Measurements from ENCODE around the gene EEF1B2.
"Not testable (repeated sequence)": the region's sequence is repeated elsewhere in the genome, so short reads cannot be mapped to it uniquely, and the experiment has no call there.

EEF1B2 gene

DNA sequence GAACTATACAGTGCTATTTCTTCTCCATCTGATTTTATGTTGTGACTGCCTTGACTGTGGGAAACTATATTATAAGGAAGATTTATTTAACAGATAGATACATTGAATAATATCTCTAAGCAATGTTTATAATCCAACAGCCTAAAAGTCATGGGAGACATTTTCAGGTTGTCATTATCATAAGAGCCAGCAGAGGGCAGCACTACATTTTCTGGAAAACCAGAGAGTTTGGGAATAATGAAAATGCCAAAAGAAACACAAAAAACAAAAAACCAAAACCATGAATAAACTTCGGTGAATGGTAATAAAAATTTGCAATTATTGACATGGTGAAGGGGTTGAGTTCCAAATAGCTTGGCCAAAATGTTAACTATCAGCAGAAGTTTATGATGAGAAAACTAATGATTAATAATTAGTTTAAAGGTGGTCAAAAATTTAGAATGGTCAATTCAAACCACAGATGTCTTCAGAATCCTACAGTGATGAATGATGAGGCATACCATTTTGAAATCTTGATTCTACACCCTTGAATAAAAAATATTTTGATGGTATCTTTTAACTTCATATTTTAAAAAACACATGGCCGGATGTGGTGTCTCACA lies 4.7 kb downstream of the EEF1B2 start:
- DNase-seq: peak; percentile 12

DNA sequence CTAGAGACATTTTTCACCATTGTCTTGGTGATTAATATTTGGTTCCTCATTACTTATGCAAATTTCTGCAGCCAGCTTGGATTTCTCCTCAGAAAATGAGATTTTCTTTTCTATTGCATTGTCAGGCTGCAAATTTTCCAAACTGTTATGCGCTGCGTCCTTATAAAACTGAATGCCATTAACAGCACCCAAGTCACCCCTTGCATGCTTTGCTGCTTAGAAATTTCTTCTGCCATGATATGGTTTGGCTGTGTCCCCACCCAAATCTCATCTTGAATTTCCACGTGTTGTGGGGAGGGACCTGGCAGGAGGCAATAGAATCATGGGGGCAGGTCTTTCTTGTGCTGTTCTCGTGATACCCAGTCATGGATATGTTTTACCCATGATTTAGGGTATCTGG lies 8.5 kb downstream of the EEF1B2 start:
- not testable (repeated sequence) for DNase-seq

DNA sequence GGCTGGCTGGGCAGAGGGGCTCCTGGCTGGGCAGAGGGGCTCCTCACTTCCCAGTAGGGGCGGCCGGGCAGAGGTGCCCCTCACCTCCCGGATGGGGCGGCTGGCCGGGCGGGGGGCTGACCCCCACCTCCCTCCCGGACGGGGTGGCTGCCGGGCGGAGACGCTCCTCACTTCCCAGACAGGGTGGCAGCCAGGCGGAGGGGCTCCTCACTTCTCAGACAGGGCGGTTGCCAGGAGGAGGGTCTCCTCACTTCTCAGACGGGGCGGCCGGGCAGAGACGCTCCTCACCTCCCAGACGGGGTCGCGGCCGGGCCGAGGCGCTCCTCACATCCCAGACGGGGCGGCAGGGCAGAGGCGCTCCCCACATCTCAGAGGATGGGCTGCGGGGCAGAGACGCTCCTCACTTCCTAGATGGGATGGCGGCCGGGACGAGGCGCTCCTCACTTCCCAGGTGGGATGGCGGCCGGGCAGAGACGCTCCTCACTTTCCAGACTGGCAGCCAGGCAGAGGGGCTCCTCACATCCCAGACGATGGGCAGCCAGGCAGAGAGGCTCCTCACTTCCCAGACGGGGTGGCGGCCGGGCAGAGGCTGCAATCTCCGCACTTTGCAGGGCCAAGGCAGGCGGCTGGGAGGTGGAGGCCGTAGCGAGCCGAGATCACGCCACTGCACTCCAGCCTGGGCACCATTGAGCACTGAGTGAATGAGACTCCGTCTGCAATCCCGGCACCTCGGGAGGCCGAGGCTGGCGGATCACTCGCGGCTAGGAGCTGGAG lies 12.1 kb downstream of the EEF1B2 start:
- not testable (repeated sequence) for DNase-seq

DNA sequence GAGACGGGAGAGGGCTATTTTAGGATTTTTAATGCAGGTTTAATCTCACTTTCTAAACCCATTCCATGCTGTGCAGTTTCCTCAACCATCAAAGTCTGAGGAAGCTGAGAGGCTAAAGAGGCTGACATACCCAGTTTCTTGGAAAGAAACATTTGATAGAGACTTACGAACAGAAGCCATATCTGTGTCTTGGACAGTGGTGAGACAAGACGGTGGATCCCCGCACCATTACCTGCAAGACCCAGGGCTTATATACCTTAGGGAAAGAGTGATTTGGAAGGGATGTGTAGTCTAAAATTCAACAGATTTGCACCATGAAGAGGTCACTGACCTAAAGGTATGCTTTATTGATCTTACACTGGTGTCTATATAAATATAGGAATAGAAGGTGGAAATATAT lies 13.5 kb downstream of the EEF1B2 start:
- DNase-seq: no peak

DNA sequence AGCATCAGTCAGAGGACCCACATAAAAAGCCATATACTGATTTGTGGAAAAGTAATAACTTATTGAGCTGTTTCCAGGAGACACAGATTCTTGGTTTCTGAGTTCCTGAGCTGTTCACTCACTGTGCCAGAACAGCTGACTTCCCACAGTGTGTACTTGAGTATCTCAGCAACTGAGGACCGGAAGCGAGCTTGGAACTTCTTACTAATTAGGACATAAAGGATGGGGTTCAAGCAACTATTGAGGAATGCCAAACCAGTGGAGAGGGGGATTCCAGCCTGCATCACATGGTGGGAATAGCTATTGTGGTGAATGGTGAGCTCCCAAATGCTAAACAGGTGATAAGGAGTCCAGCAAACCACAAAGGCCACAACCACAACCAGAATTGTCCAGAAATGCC lies 16.4 kb downstream of the EEF1B2 start:
- DNase-seq: no peak

DNA sequence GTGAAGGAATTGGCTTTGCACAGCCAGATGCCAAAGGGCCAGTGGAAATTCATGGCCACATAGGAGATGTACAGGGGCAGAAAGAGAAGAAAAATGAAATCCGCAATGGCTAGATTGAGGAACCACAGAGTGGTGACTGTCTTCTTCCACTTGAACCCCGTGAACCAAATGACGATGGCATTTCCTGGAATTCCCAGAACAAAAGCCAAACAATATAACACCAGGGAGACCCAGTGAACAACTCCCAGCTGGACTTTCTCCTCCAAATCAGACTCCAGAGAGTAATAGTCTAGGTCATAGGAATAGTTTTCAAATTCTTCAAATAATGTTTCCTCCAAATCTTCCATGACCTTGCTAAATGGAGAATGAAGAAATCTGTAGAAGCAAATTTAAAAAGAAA lies 17.2 kb downstream of the EEF1B2 start:
- DNase-seq: no peak

DNA sequence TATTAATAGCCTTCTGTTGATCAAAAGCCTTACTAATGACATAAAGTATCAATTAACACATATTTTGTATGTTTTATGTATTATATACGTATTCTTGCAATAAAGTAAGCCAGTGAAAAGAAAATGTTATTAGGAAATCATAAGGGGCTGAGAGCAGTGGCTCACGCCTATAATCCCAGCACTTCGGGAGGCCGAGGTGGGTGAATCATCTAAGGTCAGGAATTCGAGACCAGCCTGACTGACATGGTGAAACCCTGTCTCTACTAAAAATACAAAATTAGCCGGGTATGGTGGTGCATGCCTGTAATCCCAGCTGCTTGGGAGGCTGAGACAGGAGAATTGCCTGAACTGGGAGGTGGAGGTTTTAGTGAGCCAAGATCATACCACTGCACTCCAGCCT lies 21.8 kb downstream of the EEF1B2 start:
- not testable (repeated sequence) for DNase-seq

DNA sequence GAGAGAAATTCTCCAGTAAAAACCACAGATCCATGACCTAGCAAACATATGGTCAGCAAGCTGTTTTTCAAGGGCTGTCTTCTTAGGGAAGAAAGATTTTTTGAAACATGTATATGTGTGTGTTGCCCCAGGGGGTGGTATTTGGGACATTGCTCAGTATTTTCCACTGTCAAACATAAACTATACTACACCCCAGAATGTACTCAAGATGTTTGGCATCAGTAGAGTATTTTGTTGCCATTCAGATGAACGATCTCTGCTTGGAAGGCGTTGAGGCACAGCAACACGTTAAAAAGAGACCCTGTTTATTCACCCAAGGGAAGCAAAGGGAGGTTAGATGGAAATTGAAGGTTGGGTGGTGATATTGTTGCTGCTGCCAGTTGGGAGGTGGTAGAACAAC lies 30.0 kb downstream of the EEF1B2 start:
- no peak for DNase-seq

DNA sequence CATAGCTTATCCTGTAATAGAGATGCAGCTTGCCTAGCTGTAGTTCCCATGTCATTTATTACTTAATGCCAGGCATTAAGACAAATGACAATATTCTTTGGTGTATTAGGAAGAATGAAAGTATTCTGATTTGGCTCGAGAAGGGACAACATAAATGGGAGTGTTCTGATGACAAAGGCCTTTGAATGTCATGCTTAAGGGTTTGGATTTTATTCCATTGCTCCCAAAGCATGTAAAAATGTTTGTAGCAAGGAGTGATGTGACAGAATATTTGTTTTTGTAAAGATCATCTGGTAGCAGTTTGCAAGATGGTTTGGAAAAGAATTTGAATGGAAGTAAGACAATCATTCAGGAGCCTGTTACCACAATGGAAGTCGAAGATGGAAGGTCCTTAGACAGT lies 30.4 kb downstream of the EEF1B2 start:
- no peak for DNase-seq

DNA sequence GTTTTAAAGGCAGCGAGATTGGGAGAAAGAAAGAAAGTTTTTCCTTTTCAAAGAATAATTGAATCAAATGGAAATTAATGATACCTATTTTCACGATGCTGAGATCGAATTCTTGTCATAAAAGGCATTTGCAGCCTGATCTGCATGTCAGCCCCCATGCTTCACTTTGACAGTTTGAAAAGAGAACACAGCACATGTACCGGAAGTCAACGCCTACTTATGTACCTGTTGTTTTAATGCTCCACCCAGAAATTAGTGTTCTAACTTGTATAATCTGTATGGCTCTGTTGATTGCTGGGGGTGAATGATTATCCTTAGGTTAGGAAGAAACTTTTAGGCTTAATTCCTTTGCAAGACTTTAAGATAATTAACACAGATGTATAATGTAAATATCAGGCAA lies 31.0 kb downstream of the EEF1B2 start:
- no peak for DNase-seq

DNA sequence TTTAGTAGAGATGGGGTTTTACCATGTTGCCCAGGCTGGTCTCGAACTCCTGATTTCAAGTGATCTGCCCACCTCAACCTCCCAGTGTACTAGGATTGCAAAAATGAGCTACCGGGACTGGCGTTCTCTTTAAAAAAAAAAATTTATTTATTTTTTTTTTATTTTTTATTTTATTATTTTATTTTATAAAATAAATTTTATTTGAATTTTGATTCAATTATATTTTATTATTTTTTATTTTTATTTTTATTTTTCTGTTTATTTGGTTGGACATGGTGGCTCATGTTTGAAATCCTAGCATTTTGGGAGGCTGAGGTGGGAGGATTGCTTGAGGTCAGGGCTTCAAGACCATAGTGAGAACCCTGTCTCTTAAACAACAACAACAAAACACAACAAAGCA lies 32.5 kb downstream of the EEF1B2 start:
- DNase-seq: no peak

DNA sequence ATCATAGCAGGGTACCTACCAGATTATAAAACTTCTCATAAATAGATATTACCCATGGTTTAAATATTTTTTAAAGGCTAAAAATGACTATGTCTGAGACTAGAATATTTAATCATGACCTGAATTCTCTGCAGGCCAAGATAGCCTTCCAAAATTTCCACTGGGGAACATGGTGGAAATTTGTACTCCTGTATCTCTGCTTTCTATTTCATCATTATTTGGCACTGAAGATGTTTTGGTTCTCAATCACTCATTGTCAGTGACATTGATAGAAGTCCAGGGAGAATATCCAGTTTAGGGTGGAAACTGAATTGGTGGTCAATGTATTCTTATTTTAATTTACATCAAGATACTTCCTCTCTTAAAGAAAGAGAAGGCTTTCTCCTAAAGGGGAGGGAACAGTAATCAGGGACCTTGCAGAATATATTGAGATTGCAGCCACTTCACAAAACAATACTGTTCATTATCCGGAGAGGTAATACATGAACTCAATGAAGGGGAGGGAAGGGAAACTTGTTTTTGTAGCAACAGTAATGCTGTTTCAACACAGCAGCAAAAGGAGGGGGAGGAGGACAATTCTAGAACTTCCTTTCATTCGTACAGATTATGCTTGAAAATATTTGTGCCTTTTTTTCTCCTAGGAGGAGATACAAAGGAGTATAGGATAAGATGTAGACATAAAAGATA lies 34.1 kb downstream of the EEF1B2 start:
- no peak for DNase-seq

DNA sequence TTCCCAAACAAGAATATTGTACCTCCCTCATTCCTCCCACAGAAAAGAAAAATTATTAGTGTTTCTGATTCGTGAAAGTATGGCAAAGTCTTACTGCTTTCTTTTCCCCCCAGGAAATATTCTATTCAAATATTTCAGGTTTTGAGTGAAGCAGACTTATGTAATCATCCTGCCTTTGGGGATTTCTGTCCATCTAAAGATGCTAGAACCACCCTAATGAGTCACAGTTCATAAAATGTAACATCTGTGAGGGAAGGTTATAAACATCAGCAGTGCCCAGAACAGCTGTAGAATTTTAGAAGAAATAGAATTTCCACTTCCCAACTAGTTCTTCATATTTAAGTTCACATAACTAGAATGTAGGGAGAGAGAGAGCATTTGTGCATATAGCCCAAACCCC lies 39.0 kb downstream of the EEF1B2 start:
- DNase-seq: no peak

DNA sequence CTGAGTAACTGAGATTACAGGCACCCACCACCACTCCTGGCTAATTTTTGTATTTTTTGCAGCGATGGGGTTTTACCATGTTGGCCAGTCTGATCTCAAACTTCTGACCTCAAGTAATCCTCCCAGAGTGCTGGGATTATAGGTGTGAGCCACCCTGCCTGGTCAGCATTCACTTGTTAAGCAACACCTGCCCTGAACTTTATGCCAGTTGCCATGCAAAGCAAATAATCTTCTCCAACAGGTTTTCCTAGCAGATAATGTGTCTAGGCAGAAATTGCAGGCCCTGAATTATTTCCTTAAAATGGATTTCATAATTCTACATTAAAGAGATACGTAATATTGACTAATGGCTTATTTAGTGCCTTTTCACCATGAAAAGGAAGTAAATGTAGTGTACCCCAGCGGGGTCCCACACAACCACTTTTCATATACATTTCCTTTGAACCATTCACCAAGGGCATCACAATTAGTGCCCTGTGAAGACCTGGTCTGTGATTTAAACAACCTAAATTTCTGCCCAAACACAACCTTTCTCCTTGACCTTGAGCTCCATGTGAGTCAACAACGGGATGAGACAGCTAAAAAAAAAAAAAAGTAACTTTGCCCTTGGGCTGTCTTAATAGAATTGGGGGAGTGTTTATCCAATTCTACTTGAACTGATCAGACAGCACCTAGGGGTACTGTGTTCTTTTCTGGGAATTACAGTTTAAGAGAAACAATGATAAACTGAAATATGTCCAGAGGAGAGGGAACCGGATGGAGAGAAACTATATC lies 41.6 kb downstream of the EEF1B2 start:
- no peak for DNase-seq

DNA sequence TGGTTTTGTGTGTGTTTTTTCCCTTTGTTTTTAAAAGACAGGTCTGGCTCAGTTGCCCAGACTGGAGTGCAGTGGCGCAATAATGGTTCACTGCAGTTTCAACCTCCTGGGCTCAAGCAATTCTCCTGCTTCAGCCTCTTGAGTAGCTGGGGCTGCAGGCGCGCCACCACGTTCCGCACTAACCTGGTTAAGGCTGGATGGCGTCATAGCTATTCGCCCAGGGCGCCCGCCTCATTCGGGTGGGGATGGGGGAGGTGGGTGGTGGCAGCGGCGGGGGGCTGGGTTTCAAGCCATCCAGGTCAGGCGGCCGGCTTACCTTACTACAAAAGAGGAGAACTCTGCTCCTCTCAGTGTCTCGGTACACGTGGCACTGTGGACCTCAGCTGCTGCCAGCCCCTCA lies 42.8 kb downstream of the EEF1B2 start:
- DNase-seq: no peak

DNA sequence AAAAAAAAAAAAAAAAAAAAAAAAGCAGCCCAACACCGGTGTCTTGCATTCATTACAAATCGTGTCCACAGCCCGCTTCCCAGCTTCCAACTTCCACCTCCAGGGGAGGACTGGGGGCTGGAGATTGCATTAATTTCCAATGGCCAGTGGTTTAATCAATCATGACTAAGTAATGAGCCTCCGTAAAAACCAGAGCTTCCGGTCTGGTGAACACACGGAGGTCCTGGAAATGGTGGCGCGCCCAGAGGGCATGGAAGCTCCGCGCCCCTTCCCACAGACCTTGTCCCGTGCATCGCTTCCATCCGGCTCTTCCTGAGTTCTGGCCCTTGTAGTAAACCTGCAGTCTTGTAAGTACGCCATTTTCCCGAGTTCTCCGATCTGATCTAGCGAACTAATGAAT lies 43.6 kb downstream of the EEF1B2 start:
- no peak for DNase-seq

DNA sequence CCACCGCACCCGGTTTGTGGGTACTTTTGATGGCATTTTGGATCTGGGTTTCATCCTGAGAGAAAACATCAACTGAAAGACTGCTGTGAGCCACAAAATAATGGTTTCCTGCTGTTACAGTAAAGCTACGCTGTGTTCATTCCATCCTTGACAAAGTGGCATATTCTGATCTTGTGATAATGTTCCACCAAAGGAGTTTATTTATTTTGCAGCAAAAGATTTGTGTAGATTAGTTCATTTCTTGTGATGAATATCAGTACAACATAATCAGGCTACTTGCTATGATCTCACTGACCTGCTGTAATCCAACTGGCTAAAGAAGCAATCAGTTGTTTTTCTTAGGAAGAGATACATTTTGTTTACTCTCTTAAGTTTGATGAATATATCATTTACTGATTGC lies 45.0 kb downstream of the EEF1B2 start:
- DNase-seq: no peak

DNA sequence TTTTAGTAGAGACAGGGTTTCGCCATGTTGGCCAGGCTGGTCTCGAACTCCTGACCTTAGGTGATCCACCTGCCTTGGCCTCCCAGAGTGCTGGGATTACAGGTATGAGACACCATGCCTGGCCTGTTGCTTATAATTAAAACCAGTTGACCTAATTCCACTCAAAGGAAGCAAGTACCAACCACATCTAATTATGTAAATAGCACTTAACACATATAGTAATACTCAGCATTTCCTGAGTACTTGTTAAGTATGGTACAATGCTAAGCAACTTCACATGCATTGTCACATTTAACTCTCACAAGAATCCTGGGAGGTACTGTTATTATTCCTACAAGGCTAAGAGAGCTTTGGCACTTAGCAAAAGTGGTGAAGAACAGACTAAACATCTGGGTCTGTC lies 47.6 kb downstream of the EEF1B2 start:
- DNase-seq: not testable (repeated sequence)

DNA sequence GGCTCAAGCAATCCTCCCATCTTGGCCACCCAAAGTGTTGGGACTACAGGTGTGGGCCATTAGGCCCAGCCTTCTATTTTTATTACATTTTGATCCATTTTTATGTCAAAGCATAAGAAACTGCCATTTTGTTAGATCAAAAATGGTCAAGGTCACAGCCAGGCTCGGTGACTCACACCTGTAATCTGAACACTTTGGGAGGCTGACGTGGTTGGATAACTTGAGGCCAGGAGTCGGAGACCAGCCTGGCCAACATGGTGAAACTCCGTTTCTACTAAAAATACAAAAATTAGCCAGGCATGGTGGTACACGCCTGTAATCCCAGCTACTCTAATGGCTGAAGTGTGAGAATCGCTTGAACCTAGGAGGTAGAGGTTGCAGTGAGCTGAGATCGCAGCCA lies 49.2 kb downstream of the EEF1B2 start:
- no peak for DNase-seq

DNA sequence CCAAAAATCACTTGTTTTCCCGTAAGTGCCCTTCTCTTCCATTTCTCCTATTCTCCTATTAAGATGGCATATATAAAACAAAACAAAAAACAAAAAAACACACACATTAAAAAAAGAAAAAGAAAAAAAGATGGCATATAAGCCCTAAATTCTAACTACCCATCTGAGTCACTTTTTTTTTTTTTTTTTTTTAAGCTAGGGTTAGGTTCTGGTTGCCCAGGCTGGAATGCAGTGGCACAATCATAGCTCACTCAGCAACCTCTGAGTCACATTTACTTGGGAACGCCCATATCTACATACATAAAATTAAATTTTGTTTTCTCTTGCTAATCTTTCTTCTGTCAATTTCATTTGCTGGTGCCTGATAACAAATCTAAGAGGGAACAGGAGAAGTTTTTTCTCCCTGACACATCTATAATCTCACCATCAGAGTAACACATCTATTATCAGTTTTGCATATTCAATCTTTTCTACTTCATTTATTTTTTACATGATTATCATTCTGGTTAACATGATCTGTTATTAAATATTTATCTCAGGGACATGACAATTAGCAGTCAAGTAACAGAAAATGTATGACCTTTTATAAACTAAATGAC lies 52.1 kb downstream of the EEF1B2 start:
- DNase-seq: no peak
